KMS-11 (cell line): ENCODE measurements around the gene TRIM47.

Source experiments
- H2AFZ ChIP-seq: fragments of 200-600 bp; sonication (generic); 2 replicates; pipeline ENCODE4 v1.6.1; 2016; ENCODE audit warnings: antibody characterized with exemption, mixed run types, low read depth
- H3K27ac ChIP-seq: fragments of 200-600 bp; sonication (generic); 2 replicates; pipeline ENCODE4 v1.6.1; 2016; ENCODE audit warnings: mild to moderate bottlenecking, mixed run types
- H3K27me3 ChIP-seq: fragments of 200-600 bp; sonication (generic); 2 replicates; pipeline ENCODE4 v1.6.1; 2017; ENCODE audit warnings: mild to moderate bottlenecking, low read depth, mixed run types, moderate library complexity; ENCODE audit not compliant: insufficient read depth
- H3K36me3 ChIP-seq: fragments of 200-600 bp; sonication (generic); 2 replicates; pipeline ENCODE4 v1.6.1; 2017; ENCODE audit warnings: mild to moderate bottlenecking, mixed run types; ENCODE audit not compliant: insufficient read depth
- H3K4me1 ChIP-seq: fragments of 200-600 bp; sonication (generic); 2 replicates; pipeline ENCODE4 v1.6.1; 2016; ENCODE audit warnings: mild to moderate bottlenecking, low read depth, mixed run types; ENCODE audit not compliant: poor library complexity, severe bottlenecking
- H3K4me2 ChIP-seq: fragments of 200-600 bp; sonication (generic); 2 replicates; pipeline ENCODE4 v1.7.0; 2016; ENCODE audit warnings: mild to moderate bottlenecking, mixed run types
- H3K4me3 ChIP-seq: fragments of 200-600 bp; sonication (generic); IDR thresholded peaks from 2 replicates; pipeline ENCODE4 v1.6.1; 2017; ENCODE audit warnings: low read depth, low read length, mixed read lengths; ENCODE audit not compliant: insufficient read depth
- H3K79me2 ChIP-seq: fragments of 200-600 bp; sonication (generic); 2 replicates; pipeline ENCODE4 v1.6.1; 2016; ENCODE audit warnings: low read depth, mixed run types; ENCODE audit not compliant: insufficient read depth
- H3K9ac ChIP-seq: fragments of 200-600 bp; sonication (generic); 2 replicates; pipeline ENCODE4 v1.6.1; 2016; ENCODE audit warnings: mild to moderate bottlenecking, mixed run types
- H4K20me1 ChIP-seq: fragments of 200-600 bp; sonication (generic); 2 replicates; pipeline ENCODE4 v1.6.1; 2016; ENCODE audit warnings: mild to moderate bottlenecking, mixed run types; ENCODE audit not compliant: insufficient read depth
- TF ChIP-seq, protein P1 (sequence below): fragments of 200-600 bp; sonication (generic); conservative IDR thresholded peaks from 2 replicates; pipeline ENCODE4 v1.6.1; 2017; ENCODE audit warnings: low read depth, mild to moderate bottlenecking, antibody characterized with exemption, low read length, moderate library complexity, mixed read lengths

TRIM47 gene

DNA sequence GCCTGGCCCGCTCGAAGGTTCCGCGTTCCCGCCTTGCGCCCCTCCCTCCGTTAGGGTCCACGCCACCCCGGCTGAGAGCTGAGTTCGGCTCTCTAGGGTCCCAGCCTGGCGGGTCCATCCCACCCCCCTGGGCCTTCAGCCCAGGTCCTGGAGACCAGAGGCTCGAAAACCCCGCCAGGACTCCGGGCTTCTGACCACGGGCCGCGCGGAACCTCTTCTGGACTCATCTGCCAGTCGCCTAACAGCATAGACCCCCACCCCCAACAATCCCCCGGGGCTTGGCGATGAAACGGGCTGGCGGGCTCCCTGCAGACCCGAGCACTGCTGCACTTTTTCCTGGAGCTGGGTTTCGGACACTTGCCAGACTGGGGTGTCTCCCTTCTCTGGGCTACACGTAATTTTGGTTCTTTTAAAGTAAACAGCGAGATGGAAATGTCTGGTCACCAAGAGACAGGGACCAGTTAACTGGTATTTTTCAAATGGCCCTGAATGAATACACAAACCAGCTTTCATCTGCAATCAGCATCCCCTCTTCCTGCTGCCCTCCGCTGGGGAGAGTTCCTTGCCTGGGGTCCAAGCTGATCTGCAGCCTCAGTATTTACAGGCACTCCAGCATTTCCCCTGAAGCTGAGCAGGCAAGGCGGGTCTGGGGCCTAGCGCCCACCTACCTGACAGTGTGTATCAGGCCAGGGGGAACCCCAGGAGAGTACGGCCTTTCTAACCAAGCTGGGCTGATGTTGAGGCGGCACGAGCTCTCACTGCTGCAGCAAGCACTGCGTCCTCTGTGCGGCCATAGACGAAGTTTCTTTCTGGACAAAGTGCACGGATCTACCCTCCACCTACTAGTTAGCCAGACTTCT is 19.0 kb upstream of the TRIM47 start:
- Histone ChIP-seq H3K79me2 (peaks cover 28% of the 10 kb centered on the region), H3K27me3 (no peaks in the 10 kb centered on the region), H3K4me2 (peak overlapping the region; percentile 41; the same call in 1 of the 2 replicates), H2AFZ (no peak overlapping the region), H4K20me1 (no peaks in the 10 kb centered on the region), H3K4me3 (no peak overlapping the region), H3K9ac (peak overlapping the region; percentile 93; the same call in 1 of the 2 replicates), H3K36me3 (peaks cover 7% of the 10 kb centered on the region; the same call in 1 of the 2 replicates), H3K4me1 (peaks cover 26% of the 10 kb centered on the region), H3K27ac (no peak overlapping the region)
- TF ChIP-seq, protein P1, sequence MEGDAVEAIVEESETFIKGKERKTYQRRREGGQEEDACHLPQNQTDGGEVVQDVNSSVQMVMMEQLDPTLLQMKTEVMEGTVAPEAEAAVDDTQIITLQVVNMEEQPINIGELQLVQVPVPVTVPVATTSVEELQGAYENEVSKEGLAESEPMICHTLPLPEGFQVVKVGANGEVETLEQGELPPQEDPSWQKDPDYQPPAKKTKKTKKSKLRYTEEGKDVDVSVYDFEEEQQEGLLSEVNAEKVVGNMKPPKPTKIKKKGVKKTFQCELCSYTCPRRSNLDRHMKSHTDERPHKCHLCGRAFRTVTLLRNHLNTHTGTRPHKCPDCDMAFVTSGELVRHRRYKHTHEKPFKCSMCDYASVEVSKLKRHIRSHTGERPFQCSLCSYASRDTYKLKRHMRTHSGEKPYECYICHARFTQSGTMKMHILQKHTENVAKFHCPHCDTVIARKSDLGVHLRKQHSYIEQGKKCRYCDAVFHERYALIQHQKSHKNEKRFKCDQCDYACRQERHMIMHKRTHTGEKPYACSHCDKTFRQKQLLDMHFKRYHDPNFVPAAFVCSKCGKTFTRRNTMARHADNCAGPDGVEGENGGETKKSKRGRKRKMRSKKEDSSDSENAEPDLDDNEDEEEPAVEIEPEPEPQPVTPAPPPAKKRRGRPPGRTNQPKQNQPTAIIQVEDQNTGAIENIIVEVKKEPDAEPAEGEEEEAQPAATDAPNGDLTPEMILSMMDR = no peak

DNA sequence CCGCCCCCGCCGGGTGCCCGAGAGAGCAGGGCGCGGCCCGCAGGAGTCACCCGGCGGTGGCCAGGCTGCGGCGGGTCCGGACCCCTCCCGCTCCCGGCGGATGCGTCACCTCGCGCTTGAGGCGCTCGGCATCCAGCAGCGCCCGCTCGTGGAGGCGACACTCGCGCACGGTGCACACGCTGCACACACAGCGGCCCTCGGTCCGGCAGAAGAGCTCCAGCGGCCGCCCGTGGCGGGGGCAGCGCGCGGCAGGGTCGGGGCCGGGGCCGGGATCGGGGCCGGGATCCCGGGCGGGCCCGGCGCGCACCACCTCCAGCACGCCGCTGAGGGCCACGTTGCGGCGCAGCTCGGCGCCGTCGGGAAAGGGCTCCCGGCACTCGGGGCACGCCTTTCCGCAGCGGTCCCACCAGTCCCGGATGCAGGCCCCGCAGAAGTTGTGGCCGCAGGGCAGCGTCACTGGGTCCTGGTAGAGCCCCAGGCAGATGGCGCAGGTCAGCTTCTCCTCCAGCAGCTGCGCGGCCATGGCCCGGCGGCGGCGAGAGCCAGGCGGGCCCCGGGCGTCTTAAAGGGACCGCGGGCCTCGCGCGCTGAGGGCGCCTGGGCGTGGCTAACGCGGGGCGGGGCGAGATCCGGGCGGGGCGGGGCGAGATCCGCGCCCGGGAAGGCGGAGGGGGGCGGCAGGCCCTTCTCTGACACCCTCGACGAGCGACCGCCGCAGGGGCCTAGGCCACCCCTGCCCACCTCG is 18.2 kb upstream of the TRIM47 start, which contains the start of gene TRIM65:
Gene TRIM65, minus strand, starts transcription at position 537 of the 745 bp plus-strand sequence. Its CDS starts 14 bp downstream, at position 523.
- peaks cover 26% of the 10 kb centered on the region for H3K4me1 ChIP-seq
- H3K79me2 ChIP-seq = peaks cover 28% of the 10 kb centered on the region
- no peaks in the 10 kb centered on the region for H4K20me1 ChIP-seq
- no peaks in the 10 kb centered on the region for H3K27me3 ChIP-seq
- peak within 1 kb of the TSS; percentile 86 for H3K4me2 ChIP-seq
- peak within 1 kb of the TSS; percentile 93 for H3K9ac ChIP-seq
- peak within 1 kb of the TSS; percentile 72 for H3K4me3 ChIP-seq
- H3K36me3 ChIP-seq = peaks cover 2% of the 10 kb centered on the region; the same call in 1 of the 2 replicates
- peak within 1 kb of the TSS; percentile 82 for H3K27ac ChIP-seq
- peak within 1 kb of the TSS; percentile 67 for H2AFZ ChIP-seq
- TF ChIP-seq, protein P1 = no peak

DNA sequence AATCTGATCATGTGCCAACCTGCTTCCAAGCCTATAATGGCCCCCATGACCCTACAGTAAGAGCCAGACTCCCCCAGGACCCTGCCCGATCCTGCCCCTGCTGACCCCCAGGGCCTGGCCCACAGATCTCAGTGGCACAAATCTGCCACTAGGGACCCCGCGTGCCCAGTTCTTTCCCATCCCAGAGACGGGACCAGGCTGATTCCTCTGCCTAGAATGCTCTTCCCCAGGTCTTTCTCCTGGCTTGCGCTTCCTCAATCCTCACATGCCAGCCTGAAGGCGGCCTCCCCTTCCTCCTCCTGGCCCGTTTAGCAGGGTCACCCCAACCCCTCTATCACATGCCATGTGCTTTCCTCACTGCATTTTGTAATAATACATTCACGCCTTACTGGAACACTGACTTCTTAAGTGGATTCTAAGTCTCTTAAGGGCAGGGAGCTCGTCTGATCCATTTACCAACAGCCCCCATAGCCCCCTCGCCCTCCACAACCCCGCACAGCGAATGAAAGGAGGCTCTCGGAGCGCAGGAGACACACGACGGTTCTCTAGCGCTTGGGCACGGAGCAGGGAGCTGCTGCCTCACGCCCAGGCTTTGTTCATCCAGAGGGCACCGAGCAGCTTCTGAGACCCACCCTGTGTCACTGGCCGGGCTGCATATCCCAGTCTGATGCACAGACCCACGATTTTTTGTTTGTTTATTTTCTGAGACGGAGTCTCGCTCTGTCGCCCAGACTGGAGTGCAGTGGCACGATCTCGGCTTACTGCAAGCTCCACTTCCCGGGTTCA is 17.2 kb upstream of the TRIM47 start:
- Histone ChIP-seq H3K4me1 (peaks cover 26% of the 10 kb centered on the region), H3K27me3 (no peaks in the 10 kb centered on the region), H3K4me2 (peak overlapping the region; percentile 86), H3K79me2 (peaks cover 28% of the 10 kb centered on the region), H3K27ac (peak overlapping the region; percentile 82), H4K20me1 (no peaks in the 10 kb centered on the region), H3K9ac (peak overlapping the region; percentile 93), H2AFZ (peak overlapping the region; percentile 67), H3K4me3 (peak overlapping the region; percentile 72), H3K36me3 (no peaks in the 10 kb centered on the region)
- TF ChIP-seq, protein P1 = no peak; the same call in 1 of the 2 replicates
